Keratinocyte (primary cell): ENCODE results near the gene MYL4.

ENCODE experiments used
- EZH2 ChIP-seq: IDR thresholded peaks from one replicate; pipeline ENCODE4 v1.6.1; 2012; ENCODE audit warnings: inconsistent platforms, mild to moderate bottlenecking, low read length, moderate library complexity
- TF ChIP-seq, protein P1 (sequence below), 3 experiments: IDR thresholded peaks in 1 of 3; conservative IDR thresholded peaks in 1 of 3; optimal IDR thresholded peaks in 1 of 3; 2 replicates in 2 of 3; 3 replicates in 1 of 3; pipeline versions ENCODE3 to v1.5.1; 2011; ENCODE audit warnings: low read length in 3 of 3, mild to moderate bottlenecking in 3 of 3, moderate library complexity in 2 of 3, control low read depth in 1 of 3, inconsistent platforms in 1 of 3; ENCODE audit not compliant: insufficient read depth in 2 of 3; ENCODE audit errors: extremely low read depth in 1 of 3

DNA sequence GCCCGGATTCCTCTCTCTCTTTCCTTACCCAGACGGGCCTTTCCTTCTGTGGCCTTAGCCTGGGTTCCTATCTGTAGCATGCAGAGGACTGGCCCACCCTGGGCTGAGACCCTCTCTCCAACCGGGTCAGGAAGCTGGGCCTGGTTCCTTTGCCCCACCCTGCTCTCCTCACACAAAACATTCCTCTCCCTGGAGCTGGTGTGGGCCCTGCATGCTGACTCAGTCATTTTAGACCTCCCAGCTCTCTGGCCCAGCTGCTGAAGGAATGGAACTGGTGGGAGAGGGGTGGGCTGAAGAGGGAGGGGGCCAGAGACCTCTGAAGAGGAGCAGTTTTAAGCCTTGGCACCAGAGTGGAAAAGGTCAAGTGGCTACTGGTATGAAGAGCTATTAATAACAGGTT lies 957 bp downstream of the MYL4 start:
- TF ChIP-seq, protein P1, sequence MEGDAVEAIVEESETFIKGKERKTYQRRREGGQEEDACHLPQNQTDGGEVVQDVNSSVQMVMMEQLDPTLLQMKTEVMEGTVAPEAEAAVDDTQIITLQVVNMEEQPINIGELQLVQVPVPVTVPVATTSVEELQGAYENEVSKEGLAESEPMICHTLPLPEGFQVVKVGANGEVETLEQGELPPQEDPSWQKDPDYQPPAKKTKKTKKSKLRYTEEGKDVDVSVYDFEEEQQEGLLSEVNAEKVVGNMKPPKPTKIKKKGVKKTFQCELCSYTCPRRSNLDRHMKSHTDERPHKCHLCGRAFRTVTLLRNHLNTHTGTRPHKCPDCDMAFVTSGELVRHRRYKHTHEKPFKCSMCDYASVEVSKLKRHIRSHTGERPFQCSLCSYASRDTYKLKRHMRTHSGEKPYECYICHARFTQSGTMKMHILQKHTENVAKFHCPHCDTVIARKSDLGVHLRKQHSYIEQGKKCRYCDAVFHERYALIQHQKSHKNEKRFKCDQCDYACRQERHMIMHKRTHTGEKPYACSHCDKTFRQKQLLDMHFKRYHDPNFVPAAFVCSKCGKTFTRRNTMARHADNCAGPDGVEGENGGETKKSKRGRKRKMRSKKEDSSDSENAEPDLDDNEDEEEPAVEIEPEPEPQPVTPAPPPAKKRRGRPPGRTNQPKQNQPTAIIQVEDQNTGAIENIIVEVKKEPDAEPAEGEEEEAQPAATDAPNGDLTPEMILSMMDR (optimal IDR thresholded peaks at IDR 0.05 in 1 of 3, IDR thresholded peaks at IDR 0.05 in 1 of 3, conservative IDR thresholded peaks at IDR 0.05 in 1 of 3; ENCODE audit: extremely low read depth in 1 of 3, insufficient read depth in 2 of 3, low read length in 3 of 3), result no peak
- no peak for TF ChIP-seq EZH2
